ENCODE measurements around the gene SPEM3. TPM values are rescaled to one million over a fixed set of nuclear protein-coding genes. Genes with fewer than 3 reads are reported as not detected.
A peak's percentile ranks its signal among the peaks of the same experiment; 100 is the strongest.

SPEM3 gene
- total RNA-seq, 1 donor from 2014 or later, result not detected

DNA sequence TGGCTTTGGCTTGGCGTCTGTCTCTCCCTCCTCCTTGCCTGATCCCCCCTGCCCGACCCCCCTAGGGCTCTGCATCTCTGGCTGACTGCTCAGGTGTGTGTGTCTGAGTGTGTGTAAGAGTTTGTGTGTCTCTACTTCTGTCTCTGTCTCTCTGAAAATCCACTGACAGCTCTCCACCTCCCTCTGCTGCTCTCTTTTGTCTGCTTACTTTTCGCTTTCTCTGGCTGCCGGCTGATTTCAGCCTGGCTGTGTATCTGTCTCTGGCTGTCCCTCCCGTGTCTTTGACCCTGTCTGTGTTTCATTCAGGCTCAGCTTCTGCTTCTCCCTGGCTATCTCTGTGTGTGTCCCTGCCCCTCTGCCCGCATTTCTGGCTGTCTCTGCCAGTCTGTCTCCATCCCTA is 12.3 kb upstream of the SPEM3 start:
- H3K4me1 Mint-ChIP-seq (ENCODE audit: unreplicated experiment), result peaks cover 7% of the 10 kb centered on the region
- peaks cover 19% of the 10 kb centered on the region for H3K36me3 Mint-ChIP-seq (ENCODE audit: unreplicated experiment)
- no peaks in the 10 kb centered on the region for H3K27me3 Mint-ChIP-seq (ENCODE audit: unreplicated experiment)
- DNase-seq (ENCODE audit: extremely low spot score, unreplicated experiment), result no peak
- TF ChIP-seq, protein P1, sequence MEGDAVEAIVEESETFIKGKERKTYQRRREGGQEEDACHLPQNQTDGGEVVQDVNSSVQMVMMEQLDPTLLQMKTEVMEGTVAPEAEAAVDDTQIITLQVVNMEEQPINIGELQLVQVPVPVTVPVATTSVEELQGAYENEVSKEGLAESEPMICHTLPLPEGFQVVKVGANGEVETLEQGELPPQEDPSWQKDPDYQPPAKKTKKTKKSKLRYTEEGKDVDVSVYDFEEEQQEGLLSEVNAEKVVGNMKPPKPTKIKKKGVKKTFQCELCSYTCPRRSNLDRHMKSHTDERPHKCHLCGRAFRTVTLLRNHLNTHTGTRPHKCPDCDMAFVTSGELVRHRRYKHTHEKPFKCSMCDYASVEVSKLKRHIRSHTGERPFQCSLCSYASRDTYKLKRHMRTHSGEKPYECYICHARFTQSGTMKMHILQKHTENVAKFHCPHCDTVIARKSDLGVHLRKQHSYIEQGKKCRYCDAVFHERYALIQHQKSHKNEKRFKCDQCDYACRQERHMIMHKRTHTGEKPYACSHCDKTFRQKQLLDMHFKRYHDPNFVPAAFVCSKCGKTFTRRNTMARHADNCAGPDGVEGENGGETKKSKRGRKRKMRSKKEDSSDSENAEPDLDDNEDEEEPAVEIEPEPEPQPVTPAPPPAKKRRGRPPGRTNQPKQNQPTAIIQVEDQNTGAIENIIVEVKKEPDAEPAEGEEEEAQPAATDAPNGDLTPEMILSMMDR (IDR thresholded peaks at IDR 0.05), result no peak
- H3K4me3 Mint-ChIP-seq (ENCODE audit: unreplicated experiment), result no peak overlapping the region
- no peaks in the 10 kb centered on the region for H3K9me3 Mint-ChIP-seq (ENCODE audit: unreplicated experiment)
- peak overlapping the region; percentile 1 for H3K27ac Mint-ChIP-seq (ENCODE audit: unreplicated experiment)

DNA sequence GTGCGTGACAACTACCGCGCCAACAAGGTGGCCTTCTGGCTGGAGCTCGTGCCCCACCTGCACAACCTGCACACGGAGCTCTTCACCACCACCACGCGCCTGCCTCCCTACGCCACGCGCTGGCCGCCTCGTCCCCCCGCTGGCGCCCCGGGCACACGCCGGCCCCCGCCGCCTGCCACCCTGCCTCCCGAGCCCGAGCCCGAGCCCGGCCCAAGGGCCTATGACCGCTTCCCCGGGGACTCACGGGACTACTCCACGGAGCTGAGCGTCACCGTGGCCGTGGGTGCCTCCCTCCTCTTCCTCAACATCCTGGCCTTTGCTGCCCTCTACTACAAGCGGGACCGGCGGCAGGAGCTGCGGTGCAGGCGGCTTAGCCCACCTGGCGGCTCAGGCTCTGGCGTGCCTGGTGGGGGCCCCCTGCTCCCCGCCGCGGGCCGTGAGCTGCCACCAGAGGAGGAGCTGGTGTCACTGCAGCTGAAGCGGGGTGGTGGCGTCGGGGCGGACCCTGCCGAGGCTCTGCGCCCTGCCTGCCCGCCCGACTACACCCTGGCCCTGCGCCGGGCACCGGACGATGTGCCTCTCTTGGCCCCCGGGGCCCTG is 11.5 kb upstream of the SPEM3 start:
- Mint-ChIP-seq H3K27ac (ENCODE audit: unreplicated experiment) (no peak overlapping the region), H3K4me3 (ENCODE audit: unreplicated experiment) (no peak overlapping the region), H3K9me3 (ENCODE audit: unreplicated experiment) (no peaks in the 10 kb centered on the region), H3K27me3 (ENCODE audit: unreplicated experiment) (no peaks in the 10 kb centered on the region), H3K36me3 (ENCODE audit: unreplicated experiment) (peaks cover 17% of the 10 kb centered on the region), H3K4me1 (ENCODE audit: unreplicated experiment) (peaks cover 7% of the 10 kb centered on the region)
- no peak for DNase-seq (ENCODE audit: extremely low spot score, unreplicated experiment)
- TF ChIP-seq, protein P1 (IDR thresholded peaks at IDR 0.05), result no peak

GRCh38 chr17:7418472-7419152 is 10.0 kb upstream of the SPEM3 start:
- no peaks in the 10 kb centered on the region for H3K27me3 Mint-ChIP-seq (ENCODE audit: unreplicated experiment)
- DNase-seq (ENCODE audit: extremely low spot score, unreplicated experiment), result no peak
- no peaks in the 10 kb centered on the region for H3K9me3 Mint-ChIP-seq (ENCODE audit: unreplicated experiment)
- H3K27ac Mint-ChIP-seq (ENCODE audit: unreplicated experiment), result no peak overlapping the region
- no peaks in the 10 kb centered on the region for H3K4me1 Mint-ChIP-seq (ENCODE audit: unreplicated experiment)
- TF ChIP-seq, protein P1 (IDR thresholded peaks at IDR 0.05), result no peak
- no peak overlapping the region for H3K4me3 Mint-ChIP-seq (ENCODE audit: unreplicated experiment)
- H3K36me3 Mint-ChIP-seq (ENCODE audit: unreplicated experiment), result peaks cover 12% of the 10 kb centered on the region

DNA sequence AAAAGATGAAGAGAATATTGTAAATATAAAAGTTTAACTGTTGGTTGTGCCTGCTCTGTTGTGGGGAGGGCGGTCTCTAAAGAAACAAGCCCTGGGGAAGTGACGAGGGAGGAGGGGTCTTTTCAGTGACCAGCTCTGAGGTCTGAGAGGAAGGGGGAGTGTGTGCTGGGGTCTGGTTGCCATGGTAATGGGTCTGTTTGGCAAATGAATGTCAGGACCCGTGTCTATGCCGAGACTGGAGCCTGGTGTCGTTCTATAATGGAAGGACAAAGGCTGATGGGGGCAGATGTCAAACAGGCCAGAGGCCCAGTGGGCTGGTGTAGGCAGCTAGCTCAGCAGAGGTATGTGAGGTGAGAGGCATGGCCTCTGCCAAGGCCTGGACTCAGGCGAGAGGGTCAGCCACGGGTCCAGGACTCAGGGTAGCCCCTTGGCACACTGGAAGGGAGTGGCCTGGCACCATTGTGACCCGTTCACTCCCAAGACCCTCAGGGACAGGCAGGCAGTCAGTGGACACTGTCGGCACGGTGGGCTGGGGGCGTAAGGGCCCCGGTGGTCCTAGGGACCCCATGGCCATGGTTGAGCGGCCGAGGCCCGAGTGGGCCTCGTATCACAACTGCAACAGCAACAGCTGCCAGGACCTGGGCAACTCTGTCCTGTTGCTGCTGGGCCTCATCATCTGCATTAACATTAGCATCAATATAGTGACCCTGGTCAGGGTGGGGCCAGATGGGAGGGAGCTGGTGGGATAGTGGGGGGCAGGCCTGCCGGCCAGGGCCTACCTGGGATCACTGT is 8.6 kb upstream of the SPEM3 start, which contains the start of gene SPEM1:
Gene SPEM1, plus strand, starts transcription at position 506 of the 792 bp plus-strand sequence. Its CDS starts 61 bp downstream, at position 567.
- no peak for DNase-seq (ENCODE audit: extremely low spot score, unreplicated experiment)
- Mint-ChIP-seq H3K27me3 (ENCODE audit: unreplicated experiment) (no peaks in the 10 kb centered on the region), H3K27ac (ENCODE audit: unreplicated experiment) (no peak within 1 kb of the TSS), H3K4me1 (ENCODE audit: unreplicated experiment) (no peaks in the 10 kb centered on the region), H3K4me3 (ENCODE audit: unreplicated experiment) (no peak within 1 kb of the TSS), H3K36me3 (ENCODE audit: unreplicated experiment) (peaks cover 9% of the 10 kb centered on the region), H3K9me3 (ENCODE audit: unreplicated experiment) (no peaks in the 10 kb centered on the region)
- TF ChIP-seq, protein P1 (IDR thresholded peaks at IDR 0.05), result no peak

- Mint-ChIP-seq H3K4me3 (ENCODE audit: unreplicated experiment) (no peak overlapping the region), H3K27ac (ENCODE audit: unreplicated experiment) (no peak overlapping the region), H3K4me1 (ENCODE audit: unreplicated experiment) (no peaks in the 10 kb centered on the region), H3K9me3 (ENCODE audit: unreplicated experiment) (no peaks in the 10 kb centered on the region), H3K27me3 (ENCODE audit: unreplicated experiment) (no peaks in the 10 kb centered on the region), H3K36me3 (ENCODE audit: unreplicated experiment) (peaks cover 6% of the 10 kb centered on the region)
- no peak for DNase-seq (ENCODE audit: extremely low spot score, unreplicated experiment)
- TF ChIP-seq, protein P1 (IDR thresholded peaks at IDR 0.05), result no peak
Observed at GRCh38 chr17:7421186-7421585, 7.5 kb upstream of the SPEM3 start.
